DND-41 (cell line): ENCODE results near the gene ORC4.

ENCODE experiments used
- EZH2 ChIP-seq: IDR thresholded peaks from 3 replicates; pipeline ENCODE4 v1.6.1; 2012; ENCODE audit warnings: borderline replicate concordance, low read depth, mild to moderate bottlenecking, moderate library complexity, low read length, inconsistent platforms; ENCODE audit not compliant: severe bottlenecking
- TF ChIP-seq, protein P1 (sequence below): IDR thresholded peaks from 2 replicates; pipeline ENCODE4 v1.5.1; 2012; ENCODE audit warnings: borderline replicate concordance, low read length, moderate library complexity, mild to moderate bottlenecking; ENCODE audit not compliant: poor library complexity, severe bottlenecking; ENCODE audit errors: extremely low read depth

DNA sequence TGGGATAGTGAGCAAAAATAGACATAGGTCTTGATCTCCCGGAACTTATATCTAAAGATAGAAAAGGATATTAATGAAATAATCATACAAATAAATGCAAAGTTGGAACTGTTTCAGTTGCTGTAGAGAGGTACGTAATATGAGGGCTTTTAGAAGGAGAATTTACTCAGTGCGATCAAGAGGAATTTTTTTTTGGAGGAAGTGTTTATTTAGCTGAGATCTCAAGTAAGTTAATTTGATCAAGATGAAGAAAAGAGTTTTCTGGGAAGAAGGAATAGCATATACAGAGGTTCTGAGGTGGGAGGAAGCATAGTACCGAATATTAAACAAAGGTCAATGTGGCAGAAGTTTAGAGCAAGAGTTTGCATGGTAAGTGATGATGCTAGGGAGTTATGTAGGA is 11.7 kb upstream of the ORC4 start:
- TF ChIP-seq, protein P1, sequence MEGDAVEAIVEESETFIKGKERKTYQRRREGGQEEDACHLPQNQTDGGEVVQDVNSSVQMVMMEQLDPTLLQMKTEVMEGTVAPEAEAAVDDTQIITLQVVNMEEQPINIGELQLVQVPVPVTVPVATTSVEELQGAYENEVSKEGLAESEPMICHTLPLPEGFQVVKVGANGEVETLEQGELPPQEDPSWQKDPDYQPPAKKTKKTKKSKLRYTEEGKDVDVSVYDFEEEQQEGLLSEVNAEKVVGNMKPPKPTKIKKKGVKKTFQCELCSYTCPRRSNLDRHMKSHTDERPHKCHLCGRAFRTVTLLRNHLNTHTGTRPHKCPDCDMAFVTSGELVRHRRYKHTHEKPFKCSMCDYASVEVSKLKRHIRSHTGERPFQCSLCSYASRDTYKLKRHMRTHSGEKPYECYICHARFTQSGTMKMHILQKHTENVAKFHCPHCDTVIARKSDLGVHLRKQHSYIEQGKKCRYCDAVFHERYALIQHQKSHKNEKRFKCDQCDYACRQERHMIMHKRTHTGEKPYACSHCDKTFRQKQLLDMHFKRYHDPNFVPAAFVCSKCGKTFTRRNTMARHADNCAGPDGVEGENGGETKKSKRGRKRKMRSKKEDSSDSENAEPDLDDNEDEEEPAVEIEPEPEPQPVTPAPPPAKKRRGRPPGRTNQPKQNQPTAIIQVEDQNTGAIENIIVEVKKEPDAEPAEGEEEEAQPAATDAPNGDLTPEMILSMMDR: no peak
- no peak for TF ChIP-seq EZH2
